Natural killer cell (primary cell): ENCODE results near the gene CHSY3. TPM values are rescaled to one million over a fixed set of nuclear protein-coding genes. Genes with fewer than 3 reads are reported as not detected.

Experiments used
- ATAC-seq, 3 donors: fragments of 150-1000 bp in 2 of 3; fragments of 200-7000 bp in 1 of 3; cut with Tn5 transposase; 1 replicate in 1 of 3; 2 replicates in 2 of 3; pipeline ENCODE4 v1.10.0; 2021; ENCODE audit warnings: mild to moderate bottlenecking in 2 of 3, moderate library complexity in 2 of 3
- DNase-seq, 2 donors: peaks; one replicate each; pipeline versions ENCODE4 v3.0.0 to v3.0.0-alpha.2; 2013 to 2021; ENCODE audit warnings: mixed read lengths in 1 of 2
- H3K27ac ChIP-seq: one replicate; pipeline ENCODE4 v1.5.1; 2013; ENCODE audit warnings: mild to moderate bottlenecking, low read length
- H3K27me3 ChIP-seq: one replicate; pipeline ENCODE4 v1.6.1; 2013; ENCODE audit warnings: low read length; ENCODE audit not compliant: control insufficient read depth, insufficient read depth
- H3K36me3 ChIP-seq: one replicate; pipeline ENCODE4 v1.6.1; 2013; ENCODE audit warnings: low read length; ENCODE audit not compliant: control insufficient read depth, insufficient read depth
- H3K4me1 ChIP-seq: one replicate; pipeline ENCODE4 v1.6.1; 2013; ENCODE audit warnings: low read length; ENCODE audit not compliant: control insufficient read depth, insufficient read depth
- H3K4me3 ChIP-seq: one replicate; pipeline ENCODE4 v1.5.1; 2013; ENCODE audit warnings: low read length
- H3K9me3 ChIP-seq: one replicate; pipeline ENCODE4 v1.6.1; 2013; ENCODE audit warnings: low read length; ENCODE audit not compliant: control insufficient read depth, insufficient read depth
- H3K27ac Mint-ChIP-seq, 2 donors: one replicate each; pipeline ENCODE4 v1.8.0; 2022; ENCODE audit warnings: mild to moderate bottlenecking in 2 of 2, mixed read lengths in 2 of 2, moderate library complexity in 1 of 2
- H3K27me3 Mint-ChIP-seq, 2 donors: one replicate each; pipeline ENCODE4 v1.8.0; 2022; ENCODE audit warnings: low read depth in 2 of 2, mixed read lengths in 2 of 2
- H3K36me3 Mint-ChIP-seq: one replicate; pipeline ENCODE4 v1.8.0; 2022; ENCODE audit warnings: mixed read lengths
- H3K4me1 Mint-ChIP-seq, 2 donors: one replicate each; pipeline ENCODE4 v1.8.0; 2022; ENCODE audit warnings: mixed read lengths in 2 of 2
- H3K4me3 Mint-ChIP-seq: one replicate; pipeline ENCODE4 v1.8.0; 2022; ENCODE audit warnings: mild to moderate bottlenecking, moderate library complexity, mixed read lengths
- H3K9me3 Mint-ChIP-seq, 2 donors: one replicate each; pipeline ENCODE4 v1.8.0; 2022; ENCODE audit warnings: mixed read lengths in 2 of 2
- WGBS: methylation state at CpG from one replicate; pipeline ENCODE4 v1.1.7; 2013; ENCODE audit warnings: missing lambda C conversion rate; ENCODE audit not compliant: insufficient coverage; 5-methylcytosine and 5-hydroxymethylcytosine counted together
- intact Hi-C: fragments of 100-400 bp; cut with micrococcal nuclease; formaldehyde crosslinking; loops from one replicate; pipeline ENCODE4 v1.14.2; 2022
- total RNA-seq, 4 donors: library from RNA; stranded (reverse); fragments of 120-200 nt in 1 of 4; gene quantifications; one replicate each; pipeline versions ENCODE4 v1.2.3 to v1.2.4, GENCODE V29; 2013 to 2022
- TF ChIP-seq, protein P1 (sequence below): fragments of 200-600 bp; IDR thresholded peaks from one replicate; pipeline ENCODE4 v1.8.0; 2022; ENCODE audit warnings: antibody characterized with exemption

CHSY3 gene
- total RNA-seq, 3 donors from 2014 or later (not counting 1 experiment from before 2014, with no cell fraction given): 0.18 to 2.3 (median 2.3) TPM

GRCh38 chr5:130061746-130062145 lies 157.5 kb downstream of the CHSY3 start:
- H3K27ac Mint-ChIP-seq: no peak overlapping the region
- no peaks in the 10 kb centered on the region for H3K36me3 Mint-ChIP-seq
- intact Hi-C loops: no loop called here
- no peaks in the 10 kb centered on the region for H3K4me1 Mint-ChIP-seq
- no peak overlapping the region for H3K27ac ChIP-seq
- TF ChIP-seq, protein P1, sequence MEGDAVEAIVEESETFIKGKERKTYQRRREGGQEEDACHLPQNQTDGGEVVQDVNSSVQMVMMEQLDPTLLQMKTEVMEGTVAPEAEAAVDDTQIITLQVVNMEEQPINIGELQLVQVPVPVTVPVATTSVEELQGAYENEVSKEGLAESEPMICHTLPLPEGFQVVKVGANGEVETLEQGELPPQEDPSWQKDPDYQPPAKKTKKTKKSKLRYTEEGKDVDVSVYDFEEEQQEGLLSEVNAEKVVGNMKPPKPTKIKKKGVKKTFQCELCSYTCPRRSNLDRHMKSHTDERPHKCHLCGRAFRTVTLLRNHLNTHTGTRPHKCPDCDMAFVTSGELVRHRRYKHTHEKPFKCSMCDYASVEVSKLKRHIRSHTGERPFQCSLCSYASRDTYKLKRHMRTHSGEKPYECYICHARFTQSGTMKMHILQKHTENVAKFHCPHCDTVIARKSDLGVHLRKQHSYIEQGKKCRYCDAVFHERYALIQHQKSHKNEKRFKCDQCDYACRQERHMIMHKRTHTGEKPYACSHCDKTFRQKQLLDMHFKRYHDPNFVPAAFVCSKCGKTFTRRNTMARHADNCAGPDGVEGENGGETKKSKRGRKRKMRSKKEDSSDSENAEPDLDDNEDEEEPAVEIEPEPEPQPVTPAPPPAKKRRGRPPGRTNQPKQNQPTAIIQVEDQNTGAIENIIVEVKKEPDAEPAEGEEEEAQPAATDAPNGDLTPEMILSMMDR: no peak
- DNase-seq (no peak), ATAC-seq (no peak)
- H3K9me3 ChIP-seq: no peaks in the 10 kb centered on the region
- H3K9me3 Mint-ChIP-seq: peaks cover 11% of the 10 kb centered on the region in 2 donors
- no peak overlapping the region for H3K4me3 ChIP-seq
- 95% methylated on average over 2 of the region's 2 CpGs for WGBS
- H3K27me3 ChIP-seq: no peaks in the 10 kb centered on the region
- no peaks in the 10 kb centered on the region for H3K4me1 ChIP-seq
- no peaks in the 10 kb centered on the region for H3K27me3 Mint-ChIP-seq
- H3K4me3 Mint-ChIP-seq: no peak overlapping the region
- no peaks in the 10 kb centered on the region for H3K36me3 ChIP-seq

DNA sequence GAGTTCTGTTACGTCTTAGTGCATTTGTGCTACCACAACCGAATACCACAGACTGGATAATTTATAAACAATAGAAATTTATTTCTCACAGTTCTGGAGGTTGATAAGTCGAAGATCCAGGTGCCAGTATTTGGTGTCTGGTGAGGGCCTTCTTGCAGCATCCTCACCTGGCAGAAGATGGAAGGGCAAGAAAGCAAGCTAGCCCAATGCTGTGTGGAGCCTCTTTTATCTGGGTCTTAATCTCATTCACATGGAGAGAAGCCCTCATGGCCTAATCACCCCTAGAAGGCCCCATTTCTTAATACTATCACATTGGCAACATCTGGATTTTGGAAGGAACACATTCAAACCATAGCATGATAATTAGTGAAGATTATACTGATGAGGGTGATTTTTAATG lies 159.3 kb downstream of the CHSY3 start:
- intact Hi-C loops: no loop called here
- Mint-ChIP-seq H3K27me3 (no peaks in the 10 kb centered on the region), H3K27ac (no peak overlapping the region), H3K4me3 (no peak overlapping the region), H3K9me3 (peaks cover 8 to 9% of the 10 kb centered on the region in 2 donors), H3K4me1 (no peaks in the 10 kb centered on the region), H3K36me3 (no peaks in the 10 kb centered on the region)
- Histone ChIP-seq H3K36me3 (no peaks in the 10 kb centered on the region), H3K27ac (no peak overlapping the region), H3K4me1 (no peaks in the 10 kb centered on the region), H3K4me3 (no peak overlapping the region), H3K27me3 (no peaks in the 10 kb centered on the region), H3K9me3 (no peaks in the 10 kb centered on the region)
- TF ChIP-seq, protein P1: no peak
- no peak for DNase-seq
- ATAC-seq: no peak
- 60% methylated on average over 1 of the region's 3 CpGs for WGBS

DNA sequence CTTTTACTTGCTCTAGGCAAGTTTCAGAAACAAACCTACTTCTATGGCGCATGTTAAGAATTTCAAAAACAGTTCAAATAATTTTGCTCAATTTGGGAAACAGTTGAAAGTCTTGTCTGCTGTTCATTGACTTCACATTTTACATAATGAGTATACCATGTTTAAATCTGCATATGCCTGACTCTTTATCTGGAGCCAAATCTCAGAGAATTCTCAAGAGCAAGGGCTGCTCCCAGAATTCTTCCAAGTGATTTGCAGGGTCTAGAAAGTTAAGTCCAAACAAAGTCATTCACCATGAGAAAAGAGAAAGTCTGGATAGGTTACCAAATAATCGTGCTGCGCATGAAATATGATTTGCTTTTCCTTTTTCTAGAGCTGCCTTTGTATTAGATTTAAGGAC lies 160.2 kb downstream of the CHSY3 start:
- Mint-ChIP-seq H3K27me3 (no peaks in the 10 kb centered on the region), H3K36me3 (no peaks in the 10 kb centered on the region), H3K4me1 (no peaks in the 10 kb centered on the region), H3K27ac (no peak overlapping the region), H3K4me3 (no peak overlapping the region), H3K9me3 (peaks cover 7 to 8% of the 10 kb centered on the region in 2 donors)
- intact Hi-C loops: no loop called here
- Histone ChIP-seq H3K9me3 (no peaks in the 10 kb centered on the region), H3K4me1 (no peaks in the 10 kb centered on the region), H3K36me3 (no peaks in the 10 kb centered on the region), H3K27ac (no peak overlapping the region), H3K4me3 (no peak overlapping the region), H3K27me3 (no peaks in the 10 kb centered on the region)
- DNase-seq (no peak), ATAC-seq (no peak)
- 92% methylated on average over 3 of the region's 3 CpGs for WGBS
- TF ChIP-seq, protein P1: no peak

GRCh38 chr5:130065617-130066016 lies 161.4 kb downstream of the CHSY3 start:
- no peaks in the 10 kb centered on the region for H3K36me3 Mint-ChIP-seq
- no peaks in the 10 kb centered on the region for H3K4me1 Mint-ChIP-seq
- no peak for DNase-seq
- Histone ChIP-seq H3K4me1 (no peaks in the 10 kb centered on the region), H3K36me3 (no peaks in the 10 kb centered on the region), H3K9me3 (no peaks in the 10 kb centered on the region), H3K27me3 (no peaks in the 10 kb centered on the region), H3K4me3 (no peak overlapping the region), H3K27ac (no peak overlapping the region)
- WGBS: 76% methylated on average over 2 of the region's 2 CpGs
- no peaks in the 10 kb centered on the region for H3K27me3 Mint-ChIP-seq
- intact Hi-C loops: no loop called here
- H3K27ac Mint-ChIP-seq: no peak overlapping the region
- H3K4me3 Mint-ChIP-seq: no peak overlapping the region
- peaks cover 1 to 3% of the 10 kb centered on the region in 2 donors for H3K9me3 Mint-ChIP-seq
- TF ChIP-seq, protein P1: no peak
- no peak for ATAC-seq
